Measurements from ENCODE around the gene IL18RAP.

DNA sequence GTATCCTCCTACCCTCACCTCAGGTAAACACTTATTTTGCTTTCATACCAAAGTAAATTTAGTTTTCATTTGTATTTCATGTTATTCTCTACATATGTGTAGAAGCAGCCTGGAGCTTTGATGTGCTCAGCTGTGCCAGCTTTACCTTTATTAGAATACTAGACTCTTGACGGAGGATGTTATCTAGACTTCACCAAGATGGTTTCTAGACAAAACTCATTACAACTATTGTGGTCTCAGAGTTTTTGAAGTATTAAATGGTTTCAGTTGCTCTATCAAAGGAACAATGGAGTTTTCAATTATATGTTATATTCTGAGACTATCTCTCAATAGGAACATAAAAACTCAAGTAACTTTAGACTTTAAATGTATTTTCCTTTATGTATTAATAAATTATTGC is 5.0 kb upstream of the IL18RAP start:
- no peak for TF ChIP-seq CTCF (IDR thresholded peaks at IDR 0.05)
- no peak for TF ChIP-seq POLR2A (IDR thresholded peaks at IDR 0.05)

Data from sigmoid colon (tissue), 3 donors.